ENCODE measurements around the gene GATC. TPM values are rescaled to one million over a fixed set of nuclear protein-coding genes. Genes with fewer than 3 reads are reported as not detected.
"Not testable (repeated sequence)": the region's sequence is repeated elsewhere in the genome, so short reads cannot be mapped to it uniquely, and the experiment has no call there.

The GATC gene
- polyA plus RNA-seq, 1 donor (not counting 4 experiments of a cell fraction or from before 2014, with no cell fraction given): 22.4 TPM

GRCh38 chr12:120444676-120445075 is 1.6 kb upstream of the GATC start:
- Histone ChIP-seq H3K4me3 (ENCODE audit: control insufficient read depth in 2 of 3, extremely low read depth in 1 of 3, insufficient read depth in 2 of 3, low read depth in 1 of 3, low read length in 3 of 3) (no peak overlapping the region), H2AFZ (ENCODE audit: control insufficient read depth, low read length) (no peak overlapping the region), H3K4me1 (ENCODE audit: control insufficient read depth, extremely low read depth, insufficient read depth, low read length) (peaks cover 19% of the 10 kb centered on the region), H3K27me3 (ENCODE audit: control insufficient read depth, extremely low read depth, insufficient read depth, low read length) (no peaks in the 10 kb centered on the region), H3K4me2 (ENCODE audit: control insufficient read depth, extremely low read depth, insufficient read depth, low read depth, low read length) (peak overlapping the region; percentile 97), H3K79me2 (ENCODE audit: control insufficient read depth, insufficient read depth, low read length) (peaks cover 84% of the 10 kb centered on the region), H3K9ac (ENCODE audit: control insufficient read depth, extremely low read depth, insufficient read depth, low read length) (no peak overlapping the region), H3K9me1 (ENCODE audit: control insufficient read depth, extremely low read depth, insufficient read depth, low read length) (no peaks in the 10 kb centered on the region), H3K27ac (ENCODE audit: control insufficient read depth, insufficient read depth, low read length) (no peak overlapping the region), H3K9me3 (ENCODE audit: control insufficient read depth, low read depth, low read length) (no peaks in the 10 kb centered on the region), H3K36me3 (ENCODE audit: control insufficient read depth in 2 of 2, extremely low read depth in 1 of 2, insufficient read depth in 2 of 2, low read length in 2 of 2) (peaks cover 13 to 20% of the 10 kb centered on the region in 2 experiments), H4K20me1 (ENCODE audit: control insufficient read depth, extremely low read depth, insufficient read depth, low read length) (no peaks in the 10 kb centered on the region)
- DNase-seq (ENCODE audit: low read depth, low spot score): no peak
- no peak for FAIRE-seq
- TF ChIP-seq EZH2 (IDR thresholded peaks at IDR 0.05; ENCODE audit: low read length) (no peak), CTCF (optimal IDR thresholded peaks at IDR 0.05 in 1 of 3, IDR thresholded peaks at IDR 0.05 in 1 of 3, conservative IDR thresholded peaks at IDR 0.05 in 1 of 3; ENCODE audit: extremely low read depth in 1 of 3, insufficient read depth in 2 of 3, low read length in 3 of 3) (no peak)
- dilution Hi-C loops (cut with MboI; ENCODE audit: extremely low pct_ligation_motif_present, low sequenced_read_pairs): no loop called here

- peak overlapping the region; percentile 92 for H3K27ac ChIP-seq (ENCODE audit: control insufficient read depth, insufficient read depth, low read length)
- peaks cover 74% of the 10 kb centered on the region for H3K79me2 ChIP-seq (ENCODE audit: control insufficient read depth, insufficient read depth, low read length)
- H3K4me2 ChIP-seq (ENCODE audit: control insufficient read depth, extremely low read depth, insufficient read depth, low read depth, low read length): peak overlapping the region; percentile 79
- FAIRE-seq; DNase-seq (ENCODE audit: low read depth, low spot score); H4K20me1 ChIP-seq (ENCODE audit: control insufficient read depth, extremely low read depth, insufficient read depth, low read length); H3K9me1 ChIP-seq (ENCODE audit: control insufficient read depth, extremely low read depth, insufficient read depth, low read length); H3K9me3 ChIP-seq (ENCODE audit: control insufficient read depth, low read depth, low read length); H3K27me3 ChIP-seq (ENCODE audit: control insufficient read depth, extremely low read depth, insufficient read depth, low read length); dilution Hi-C loops (cut with MboI; ENCODE audit: extremely low pct_ligation_motif_present, low sequenced_read_pairs): not testable (repeated sequence)
- H3K9ac ChIP-seq (ENCODE audit: control insufficient read depth, extremely low read depth, insufficient read depth, low read length): peak overlapping the region; percentile 97
- peak overlapping the region; percentile 99 for H2AFZ ChIP-seq (ENCODE audit: control insufficient read depth, low read length)
- peak overlapping the region; percentile 81 to 100 (median 96) for H3K4me3 ChIP-seq (ENCODE audit: control insufficient read depth in 2 of 3, extremely low read depth in 1 of 3, insufficient read depth in 2 of 3, low read depth in 1 of 3, low read length in 3 of 3)
- peaks cover 17 to 19% of the 10 kb centered on the region in 2 experiments for H3K36me3 ChIP-seq (ENCODE audit: control insufficient read depth in 2 of 2, extremely low read depth in 1 of 2, insufficient read depth in 2 of 2, low read length in 2 of 2)
- H3K4me1 ChIP-seq (ENCODE audit: control insufficient read depth, extremely low read depth, insufficient read depth, low read length): peaks cover 14% of the 10 kb centered on the region
Measured at GRCh38 chr12:120446844-120447178, 567 bp downstream of the GATC start.

GRCh38 chr12:120447992-120448391 is 1.7 kb downstream of the GATC start:
- Histone ChIP-seq H3K79me2 (ENCODE audit: control insufficient read depth, insufficient read depth, low read length) (peaks cover 70% of the 10 kb centered on the region), H3K36me3 (ENCODE audit: control insufficient read depth in 2 of 2, extremely low read depth in 1 of 2, insufficient read depth in 2 of 2, low read length in 2 of 2) (peaks cover 18 to 20% of the 10 kb centered on the region in 2 experiments), H3K27me3 (ENCODE audit: control insufficient read depth, extremely low read depth, insufficient read depth, low read length) (no peaks in the 10 kb centered on the region), H3K9ac (ENCODE audit: control insufficient read depth, extremely low read depth, insufficient read depth, low read length) (no peak overlapping the region), H3K4me1 (ENCODE audit: control insufficient read depth, extremely low read depth, insufficient read depth, low read length) (peaks cover 14% of the 10 kb centered on the region), H4K20me1 (ENCODE audit: control insufficient read depth, extremely low read depth, insufficient read depth, low read length) (no peaks in the 10 kb centered on the region), H3K4me3 (ENCODE audit: control insufficient read depth in 2 of 3, extremely low read depth in 1 of 3, insufficient read depth in 2 of 3, low read depth in 1 of 3, low read length in 3 of 3) (no peak overlapping the region), H2AFZ (ENCODE audit: control insufficient read depth, low read length) (no peak overlapping the region), H3K4me2 (ENCODE audit: control insufficient read depth, extremely low read depth, insufficient read depth, low read depth, low read length) (no peak overlapping the region), H3K27ac (ENCODE audit: control insufficient read depth, insufficient read depth, low read length) (no peak overlapping the region), H3K9me3 (ENCODE audit: control insufficient read depth, low read depth, low read length) (no peaks in the 10 kb centered on the region), H3K9me1 (ENCODE audit: control insufficient read depth, extremely low read depth, insufficient read depth, low read length) (no peaks in the 10 kb centered on the region)
- FAIRE-seq (no peak), DNase-seq (ENCODE audit: low read depth, low spot score) (no peak)
- TF ChIP-seq EZH2 (IDR thresholded peaks at IDR 0.05; ENCODE audit: low read length) (no peak), CTCF (optimal IDR thresholded peaks at IDR 0.05 in 1 of 3, IDR thresholded peaks at IDR 0.05 in 1 of 3, conservative IDR thresholded peaks at IDR 0.05 in 1 of 3; ENCODE audit: extremely low read depth in 1 of 3, insufficient read depth in 2 of 3, low read length in 3 of 3) (no peak)
- dilution Hi-C loops (cut with MboI; ENCODE audit: extremely low pct_ligation_motif_present, low sequenced_read_pairs): no loop called here

- H4K20me1 ChIP-seq (ENCODE audit: control insufficient read depth, extremely low read depth, insufficient read depth, low read length); H2AFZ ChIP-seq (ENCODE audit: control insufficient read depth, low read length); FAIRE-seq; DNase-seq (ENCODE audit: low read depth, low spot score); dilution Hi-C loops (cut with MboI; ENCODE audit: extremely low pct_ligation_motif_present, low sequenced_read_pairs); H3K27ac ChIP-seq (ENCODE audit: control insufficient read depth, insufficient read depth, low read length); H3K9ac ChIP-seq (ENCODE audit: control insufficient read depth, extremely low read depth, insufficient read depth, low read length); H3K4me3 ChIP-seq (ENCODE audit: control insufficient read depth in 2 of 3, extremely low read depth in 1 of 3, insufficient read depth in 2 of 3, low read depth in 1 of 3, low read length in 3 of 3); H3K9me1 ChIP-seq (ENCODE audit: control insufficient read depth, extremely low read depth, insufficient read depth, low read length); H3K9me3 ChIP-seq (ENCODE audit: control insufficient read depth, low read depth, low read length); H3K27me3 ChIP-seq (ENCODE audit: control insufficient read depth, extremely low read depth, insufficient read depth, low read length); H3K4me2 ChIP-seq (ENCODE audit: control insufficient read depth, extremely low read depth, insufficient read depth, low read depth, low read length); H3K4me1 ChIP-seq (ENCODE audit: control insufficient read depth, extremely low read depth, insufficient read depth, low read length): not testable (repeated sequence)
- Histone ChIP-seq H3K79me2 (ENCODE audit: control insufficient read depth, insufficient read depth, low read length) (peaks cover 29% of the 10 kb centered on the region), H3K36me3 (ENCODE audit: control insufficient read depth in 2 of 2, extremely low read depth in 1 of 2, insufficient read depth in 2 of 2, low read length in 2 of 2) (peaks cover 16 to 28% of the 10 kb centered on the region in 2 experiments)
Measured at GRCh38 chr12:120452524-120452923, 6.3 kb downstream of the GATC start.

Measured in keratinocyte (primary cell).